Spleen (tissue), 11 donors: Measurements from ENCODE around the gene ADAM10. TPM values are rescaled to one million over a fixed set of nuclear protein-coding genes. Genes with fewer than 3 reads are reported as not detected.
A peak's percentile ranks its signal among the peaks of the same experiment; 100 is the strongest.

Source experiments
- DNase-seq: peaks from one replicate; pipeline ENCODE4 v3.0.0-alpha.2; 2020
- H3K27ac ChIP-seq, 8 donors: fragments of 200-600 bp; sonication (generic) in 7 of 8; 1 replicate in 4 of 8; 2 replicates in 4 of 8; pipeline versions ENCODE4 v1.5.0 to v1.8.0; 2016 to 2021; ENCODE audit warnings: inconsistent platforms in 4 of 8, mild to moderate bottlenecking in 4 of 8, moderate library complexity in 1 of 8
- H3K27me3 ChIP-seq, 7 donors: fragments of 200-600 bp; sonication (generic) in 6 of 7; replicated peaks in 1 of 7; 1 replicate in 4 of 7; 2 replicates in 3 of 7; pipeline versions ENCODE4 v1.5.0 to v1.8.0; 2016 to 2021; ENCODE audit warnings: inconsistent platforms in 3 of 7, mild to moderate bottlenecking in 1 of 7
- H3K36me3 ChIP-seq, 6 donors: fragments of 200-600 bp; sonication (generic) in 5 of 6; 1 replicate in 4 of 6; 2 replicates in 2 of 6; pipeline versions ENCODE4 v1.5.0 to v1.8.0; 2016 to 2021; ENCODE audit warnings: inconsistent platforms in 2 of 6
- H3K4me1 ChIP-seq, 6 donors: fragments of 200-600 bp; sonication (generic) in 5 of 6; 1 replicate in 3 of 6; 2 replicates in 3 of 6; pipeline versions ENCODE4 v1.5.0 to v1.8.0; 2016 to 2021; ENCODE audit warnings: inconsistent platforms in 3 of 6
- H3K4me3 ChIP-seq, 8 donors: fragments of 200-600 bp; sonication (generic) in 7 of 8; 1 replicate in 4 of 8; 2 replicates in 4 of 8; pipeline versions ENCODE4 v1.5.0 to v1.8.0; 2016 to 2021; ENCODE audit warnings: inconsistent platforms in 4 of 8, mild to moderate bottlenecking in 4 of 8, moderate library complexity in 2 of 8
- H3K9me3 ChIP-seq, 8 donors: fragments of 200-600 bp; sonication (generic) in 7 of 8; 1 replicate in 4 of 8; 2 replicates in 4 of 8; pipeline versions ENCODE4 v1.5.0 to v1.8.0; 2016 to 2021; ENCODE audit warnings: inconsistent platforms in 4 of 8
- POLR2A ChIP-seq, 3 donors: fragments of 450-650 bp; IDR thresholded peaks; one replicate each; pipeline ENCODE4 v1.5.1; 2017; ENCODE audit warnings: antibody characterized with exemption in 3 of 3, mild to moderate bottlenecking in 1 of 3
- POLR2AphosphoS5 ChIP-seq, 3 donors: sonication (generic); formaldehyde crosslinking; IDR thresholded peaks; one replicate each; pipeline ENCODE4 v1.5.1; 2017; ENCODE audit warnings: antibody characterized with exemption in 3 of 3
- WGBS, 5 donors: extraction: QIAGEN DNeasy Blood & Tissue Kit in 3 of 5; methylation state at CpG; one replicate each; pipeline versions ENCODE4 v1.1.5 to v1.1.7; 2013 to 2018; 5-methylcytosine and 5-hydroxymethylcytosine counted together
- intact Hi-C: fragments of 100-400 bp; cut with DNase I; formaldehyde crosslinking; loops from one replicate; pipeline ENCODE4 v1.15.0; 2023; ENCODE audit warnings: low total_unique reads
- polyA plus RNA-seq, 3 donors: library from polyadenylated mRNA; stranded (reverse); fragments of 200-250 nt; gene quantifications; one replicate each; pipeline ENCODE4 v1.2.1, GENCODE V29; 2013
- total RNA-seq, 7 donors: library from RNA; depleted of rRNA in 3 of 7; stranded (reverse); fragments of >200 nt in 3 of 7; fragmentation: NEBNext Ultra II Directional in 4 of 7; extraction: Animal tissue kit (Norgen Biotek cat#: 25700) in 4 of 7; gene quantifications; one replicate each; pipeline versions ENCODE4 v1.1.0 to v1.2.1, GENCODE V29; 2016 to 2021
- TF ChIP-seq, protein P1 (sequence below), 11 experiments: fragments of 200-600 bp in 7 of 11; fragments of 450-650 bp in 4 of 11; sonication (generic) in 4 of 11; IDR thresholded peaks in 8 of 11; conservative IDR thresholded peaks in 3 of 11; 1 replicate in 7 of 11; 2 replicates in 4 of 11; pipeline versions ENCODE4 v1.4.0 to v1.8.0; 2016 to 2021; ENCODE audit warnings: antibody characterized with exemption in 11 of 11, inconsistent platforms in 4 of 11, mild to moderate bottlenecking in 1 of 11
- donor health status: healthy with polysubstance abuse.
- donor health status: DM: no; HTN: no; CAD: no; lungs with moderate emphysema.
- donor health status: DM: no; HTN: no; CAD: no.
- donor health status: Bipolar disorder and iron deficiency.
- donor health status: healthy.
- donor health status: DM: no; HTN: no; CAD: no.
- donor health status: DM: yes; HTN: yes; CAD: no.

The ADAM10 gene
- total and polyA plus RNA-seq, 10 donors: 7.6 to 205 (median 123) TPM

GRCh38 chr15:58742819-58743502, 6.5 kb downstream of the ADAM10 start:
- H3K4me3 ChIP-seq: no peak overlapping the region
- no peaks in the 10 kb centered on the region for H3K36me3 ChIP-seq
- no peak for DNase-seq
- H3K9me3 ChIP-seq: no peaks in the 10 kb centered on the region
- no peak for TF ChIP-seq POLR2A (IDR thresholded peaks at IDR 0.05)
- TF ChIP-seq, protein P1, sequence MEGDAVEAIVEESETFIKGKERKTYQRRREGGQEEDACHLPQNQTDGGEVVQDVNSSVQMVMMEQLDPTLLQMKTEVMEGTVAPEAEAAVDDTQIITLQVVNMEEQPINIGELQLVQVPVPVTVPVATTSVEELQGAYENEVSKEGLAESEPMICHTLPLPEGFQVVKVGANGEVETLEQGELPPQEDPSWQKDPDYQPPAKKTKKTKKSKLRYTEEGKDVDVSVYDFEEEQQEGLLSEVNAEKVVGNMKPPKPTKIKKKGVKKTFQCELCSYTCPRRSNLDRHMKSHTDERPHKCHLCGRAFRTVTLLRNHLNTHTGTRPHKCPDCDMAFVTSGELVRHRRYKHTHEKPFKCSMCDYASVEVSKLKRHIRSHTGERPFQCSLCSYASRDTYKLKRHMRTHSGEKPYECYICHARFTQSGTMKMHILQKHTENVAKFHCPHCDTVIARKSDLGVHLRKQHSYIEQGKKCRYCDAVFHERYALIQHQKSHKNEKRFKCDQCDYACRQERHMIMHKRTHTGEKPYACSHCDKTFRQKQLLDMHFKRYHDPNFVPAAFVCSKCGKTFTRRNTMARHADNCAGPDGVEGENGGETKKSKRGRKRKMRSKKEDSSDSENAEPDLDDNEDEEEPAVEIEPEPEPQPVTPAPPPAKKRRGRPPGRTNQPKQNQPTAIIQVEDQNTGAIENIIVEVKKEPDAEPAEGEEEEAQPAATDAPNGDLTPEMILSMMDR (IDR thresholded peaks at IDR 0.05 in 8 of 11, conservative IDR thresholded peaks at IDR 0.05 in 3 of 11): no peak
- TF ChIP-seq POLR2AphosphoS5 (IDR thresholded peaks at IDR 0.05): no peak
- intact Hi-C loops: no loop called here
- WGBS, 5 donors: 73 to 84% (median 82%) methylated on average over 5 of the region's 5 CpGs
- H3K27ac ChIP-seq: peak overlapping the region in 7 of 8 donors; percentile 47 to 63 (median 55)
- no peaks in the 10 kb centered on the region for H3K27me3 ChIP-seq
- peaks cover 38 to 100% (median 95%) of the 10 kb centered on the region in 6 donors for H3K4me1 ChIP-seq

DNA sequence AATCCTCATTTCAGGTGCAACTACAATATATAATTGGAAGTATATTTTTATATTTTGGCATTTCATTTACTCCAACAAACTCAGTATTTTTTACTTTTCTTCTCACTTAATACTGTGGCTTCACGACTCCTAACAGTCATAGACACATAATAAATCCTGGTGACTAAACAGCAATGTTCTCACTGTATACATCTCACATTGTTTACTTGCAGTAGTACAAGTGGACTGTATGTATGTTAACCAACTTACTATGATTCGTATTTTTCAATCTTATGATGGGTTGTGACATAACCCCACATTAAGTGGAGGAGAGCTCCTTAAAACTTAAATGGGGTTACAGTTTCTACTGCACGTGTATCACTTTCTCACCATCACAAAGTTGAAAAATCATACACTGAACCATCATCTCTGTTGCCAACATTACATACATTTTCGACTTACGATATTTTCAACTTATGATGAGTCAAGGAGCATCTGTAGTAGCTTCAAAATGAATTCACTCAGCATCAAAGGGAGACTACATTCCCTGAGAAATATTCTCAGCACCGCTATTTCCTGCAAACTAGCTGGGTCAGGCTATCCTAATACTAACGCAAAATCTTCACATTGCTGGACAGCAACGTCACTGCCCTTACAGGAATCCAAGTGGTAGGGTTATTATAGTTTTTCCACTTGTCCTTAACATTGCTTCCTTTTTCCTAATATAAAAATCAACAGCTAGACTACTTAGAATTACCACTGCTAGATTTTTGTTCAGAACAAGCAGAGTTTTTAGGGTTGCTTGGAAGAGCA, 7.3 kb downstream of the ADAM10 start:
- WGBS, 5 donors: 62 to 73% (median 72%) methylated on average over 8 of the region's 8 CpGs
- H3K9me3 ChIP-seq: no peaks in the 10 kb centered on the region
- no peak for DNase-seq
- no peak for TF ChIP-seq POLR2A (IDR thresholded peaks at IDR 0.05)
- TF ChIP-seq POLR2AphosphoS5 (IDR thresholded peaks at IDR 0.05): peak in 1 of 3 donors; percentile 63
- intact Hi-C loops: no loop called here
- H3K36me3 ChIP-seq: no peaks in the 10 kb centered on the region
- H3K27me3 ChIP-seq: no peaks in the 10 kb centered on the region
- peaks cover 39 to 100% (median 96%) of the 10 kb centered on the region in 6 donors for H3K4me1 ChIP-seq
- H3K27ac ChIP-seq: peak overlapping the region in 7 of 8 donors; percentile 47 to 63 (median 55)
- H3K4me3 ChIP-seq: no peak overlapping the region

- no peak for DNase-seq
- Histone ChIP-seq H3K9me3 (no peaks in the 10 kb centered on the region), H3K27me3 (no peaks in the 10 kb centered on the region), H3K4me3 (no peak overlapping the region), H3K36me3 (no peaks in the 10 kb centered on the region), H3K27ac (peak overlapping the region in 3 of 8 donors; percentile 4 to 63 (median 58)), H3K4me1 (peaks cover 32 to 100% (median 96%) of the 10 kb centered on the region in 6 donors)
- intact Hi-C loops: no loop called here
- WGBS, 5 donors: 61 to 79% (median 70%) methylated on average over 2 of the region's 2 CpGs
- TF ChIP-seq, protein P1 (IDR thresholded peaks at IDR 0.05 in 8 of 11, conservative IDR thresholded peaks at IDR 0.05 in 3 of 11): no peak
- TF ChIP-seq POLR2AphosphoS5 (IDR thresholded peaks at IDR 0.05) (no peak), POLR2A (IDR thresholded peaks at IDR 0.05) (no peak)
Observed at GRCh38 chr15:58741032-58741431, 8.5 kb downstream of the ADAM10 start.

GRCh38 chr15:58740436-58740835, 9.1 kb downstream of the ADAM10 start:
- whole genome bisulfite sequencing, 5 donors: 92 to 94% (median 93%) methylated on average over 4 of the region's 4 CpGs
- peaks cover 32 to 100% (median 95%) of the 10 kb centered on the region in 6 donors for H3K4me1 ChIP-seq
- H3K27me3 ChIP-seq: no peaks in the 10 kb centered on the region
- peak overlapping the region in 2 of 8 donors; percentile 26 to 40 for H3K27ac ChIP-seq
- TF ChIP-seq POLR2A (IDR thresholded peaks at IDR 0.05): no peak
- TF ChIP-seq, protein P1 (IDR thresholded peaks at IDR 0.05 in 8 of 11, conservative IDR thresholded peaks at IDR 0.05 in 3 of 11): no peak
- TF ChIP-seq POLR2AphosphoS5 (IDR thresholded peaks at IDR 0.05): no peak
- H3K36me3 ChIP-seq: no peaks in the 10 kb centered on the region
- DNase-seq: no peak
- H3K9me3 ChIP-seq: no peaks in the 10 kb centered on the region
- no peak overlapping the region for H3K4me3 ChIP-seq
- intact Hi-C loops: no loop called here
